Dendritic cell treated with granulocyte-macrophage colony-stimulating factor and Interleukin-4, amounts not matched to agents 40 ng/mL and 50 ng/mL, for 4 days (primary cell): ENCODE results near the gene EID2B.

Experiments
- H3K27ac Mint-ChIP-seq: one replicate; pipeline ENCODE4 v1.8.0; 2022; ENCODE audit warnings: mild to moderate bottlenecking, mixed read lengths
- H3K27me3 Mint-ChIP-seq: one replicate; pipeline ENCODE4 v1.8.0; 2022; ENCODE audit warnings: mild to moderate bottlenecking, mixed read lengths
- H3K36me3 Mint-ChIP-seq: one replicate; pipeline ENCODE4 v1.8.0; 2022; ENCODE audit warnings: low read depth, mixed read lengths
- H3K4me1 Mint-ChIP-seq: one replicate; pipeline ENCODE4 v1.8.0; 2022; ENCODE audit warnings: low read depth, mixed read lengths
- H3K4me3 Mint-ChIP-seq: one replicate; pipeline ENCODE4 v1.8.0; 2022; ENCODE audit warnings: mild to moderate bottlenecking, moderate library complexity, mixed read lengths
- H3K9me3 Mint-ChIP-seq: one replicate; pipeline ENCODE4 v1.8.0; 2022; ENCODE audit warnings: mixed read lengths
- intact Hi-C: fragments of 100-400 bp; cut with micrococcal nuclease; formaldehyde crosslinking; loops from one replicate; pipeline ENCODE4 v1.15.0; 2022

Gene EID2B

DNA sequence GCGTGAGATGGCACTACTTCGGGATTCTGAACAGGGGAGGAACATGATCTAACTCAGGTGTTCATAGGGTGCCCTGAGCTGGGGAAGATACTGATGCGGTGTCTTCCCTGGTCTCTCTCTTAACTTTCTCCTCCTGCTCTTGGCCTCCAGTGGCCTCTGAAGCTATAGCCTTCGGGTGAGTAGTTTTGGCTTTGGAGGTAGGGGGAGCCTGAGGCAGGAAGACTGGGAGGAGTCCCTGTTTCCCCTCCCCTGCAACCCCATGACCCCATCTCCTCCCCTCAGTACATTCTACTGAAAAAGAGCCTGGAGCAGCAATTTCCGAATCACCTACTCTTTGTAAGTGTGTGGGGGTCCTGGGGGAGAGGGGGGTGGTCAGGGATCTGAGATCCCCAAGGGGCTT lies 14.2 kb downstream of the EID2B start:
- no peaks in the 10 kb centered on the region for H3K9me3 Mint-ChIP-seq
- H3K4me1 Mint-ChIP-seq: peaks cover 22% of the 10 kb centered on the region
- H3K27ac Mint-ChIP-seq: no peak overlapping the region
- intact Hi-C loops: no loop called here
- peaks cover 65% of the 10 kb centered on the region for H3K27me3 Mint-ChIP-seq
- H3K4me3 Mint-ChIP-seq: no peak overlapping the region
- H3K36me3 Mint-ChIP-seq: no peaks in the 10 kb centered on the region

DNA sequence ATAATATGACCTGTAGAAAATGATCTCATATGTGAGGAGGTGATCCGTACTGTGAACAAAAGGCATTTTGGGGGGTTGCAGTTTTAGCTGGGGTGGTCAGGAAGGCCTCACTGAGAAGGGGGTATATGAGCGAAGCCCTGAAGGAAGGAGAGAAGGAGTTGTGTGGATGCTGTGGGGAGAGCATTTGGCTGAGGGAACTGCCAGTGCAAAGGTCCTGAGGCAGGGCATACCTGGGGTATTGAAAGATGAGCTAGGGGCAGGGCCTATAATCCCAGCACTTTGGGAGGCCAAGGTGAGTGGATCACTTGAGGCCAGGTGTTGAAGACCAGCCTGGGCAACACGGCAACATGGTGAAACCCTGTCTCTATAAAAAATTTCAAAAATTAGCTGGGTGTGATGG lies 15.2 kb downstream of the EID2B start:
- H3K4me3 Mint-ChIP-seq: no peak overlapping the region
- intact Hi-C loops: no loop called here
- H3K4me1 Mint-ChIP-seq: peaks cover 22% of the 10 kb centered on the region
- no peak overlapping the region for H3K27ac Mint-ChIP-seq
- peaks cover 75% of the 10 kb centered on the region for H3K27me3 Mint-ChIP-seq
- H3K9me3 Mint-ChIP-seq: no peaks in the 10 kb centered on the region
- H3K36me3 Mint-ChIP-seq: no peaks in the 10 kb centered on the region

DNA sequence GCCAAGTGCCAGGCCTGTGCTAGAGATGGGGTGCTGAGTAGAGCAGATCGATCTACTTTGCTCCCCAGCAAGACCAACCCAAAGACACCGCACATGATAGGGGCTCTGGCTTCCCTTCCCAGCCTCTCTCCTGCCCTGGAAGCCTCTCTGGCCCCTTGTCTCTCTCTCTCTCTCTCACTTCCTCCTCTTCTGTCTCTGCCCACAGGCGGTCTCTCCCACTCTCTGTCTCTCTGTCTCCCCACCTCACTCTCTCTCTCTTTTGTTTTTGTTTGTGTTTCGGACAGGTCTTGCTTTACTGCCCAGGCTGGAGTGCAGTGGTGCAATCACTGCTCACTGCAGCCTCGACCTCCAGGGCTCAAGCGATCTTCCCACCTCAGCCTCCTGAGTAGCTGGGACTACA lies 16.4 kb downstream of the EID2B start:
- peaks cover 83% of the 10 kb centered on the region for H3K27me3 Mint-ChIP-seq
- H3K27ac Mint-ChIP-seq: no peak overlapping the region
- H3K4me1 Mint-ChIP-seq: peaks cover 22% of the 10 kb centered on the region
- H3K4me3 Mint-ChIP-seq: no peak overlapping the region
- intact Hi-C loops: no loop called here
- H3K36me3 Mint-ChIP-seq: no peaks in the 10 kb centered on the region
- no peaks in the 10 kb centered on the region for H3K9me3 Mint-ChIP-seq

DNA sequence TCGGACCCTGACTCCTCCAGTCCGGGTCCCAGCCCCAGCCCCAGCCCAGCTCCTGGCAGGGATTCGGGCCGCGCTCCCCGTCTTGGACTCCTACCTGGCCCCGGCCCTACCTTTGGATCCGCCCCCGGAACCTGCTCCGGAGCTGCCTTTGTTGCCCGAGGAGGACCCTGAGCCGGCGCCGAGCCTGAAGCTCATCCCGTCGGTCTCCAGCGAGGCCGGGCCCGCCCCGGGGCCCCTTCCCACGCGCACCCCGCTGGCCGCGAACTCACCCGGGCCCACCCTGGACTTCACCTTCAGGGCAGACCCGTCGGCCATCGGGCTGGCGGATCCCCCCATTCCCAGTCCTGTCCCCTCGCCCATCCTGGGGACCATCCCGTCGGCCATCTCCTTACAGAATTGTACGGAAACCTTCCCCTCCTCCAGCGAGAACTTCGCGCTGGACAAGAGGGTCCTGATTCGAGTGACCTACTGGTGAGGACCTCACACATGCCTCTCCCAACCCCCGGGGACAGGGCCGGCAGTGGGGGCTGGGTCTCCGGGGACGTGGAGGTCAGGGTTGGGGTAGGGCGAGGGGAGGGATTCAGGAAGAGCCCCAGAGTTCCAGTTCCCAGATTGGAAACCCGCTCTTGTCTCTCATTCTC lies 17.0 kb downstream of the EID2B start:
- intact Hi-C loops: no loop called here
- Mint-ChIP-seq H3K27ac (no peak overlapping the region), H3K9me3 (no peaks in the 10 kb centered on the region), H3K4me1 (peaks cover 22% of the 10 kb centered on the region), H3K27me3 (peaks cover 88% of the 10 kb centered on the region), H3K4me3 (peak overlapping the region; percentile 24), H3K36me3 (no peaks in the 10 kb centered on the region)

DNA sequence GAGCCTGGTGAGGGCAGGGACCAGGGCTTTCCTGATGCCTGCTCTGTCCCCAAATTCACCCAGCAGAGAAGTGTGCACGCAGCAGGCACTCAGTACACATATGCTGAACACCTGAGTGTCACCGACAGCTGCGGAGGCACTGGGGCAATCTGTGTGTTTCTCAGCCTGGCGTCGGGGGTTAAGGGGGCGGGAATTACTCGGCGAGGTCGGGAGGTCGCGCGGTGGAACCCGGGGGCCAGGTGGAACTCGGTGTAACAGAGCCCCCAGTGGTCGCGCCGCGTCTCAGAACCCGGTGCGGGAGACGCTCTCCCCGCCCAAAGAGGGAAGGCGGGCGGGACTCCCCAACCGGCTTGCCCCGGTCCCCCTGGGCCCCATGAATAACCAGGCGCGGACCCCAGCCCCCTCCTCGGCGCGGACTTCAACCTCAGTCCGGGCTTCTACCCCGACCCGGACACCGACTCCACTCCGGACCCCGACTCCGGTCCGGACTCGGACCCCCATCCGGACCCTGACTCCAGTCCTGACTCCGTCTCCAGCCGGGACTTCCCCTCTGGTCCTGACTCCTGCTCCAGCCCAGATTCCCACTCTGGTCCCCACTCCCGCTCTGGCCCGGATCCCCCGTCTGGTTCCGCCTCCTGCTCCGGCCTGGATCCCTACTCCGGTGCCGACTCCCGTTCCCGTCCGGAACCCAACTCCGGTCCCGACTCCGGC lies 17.7 kb downstream of the EID2B start, which contains the start of gene SELENOV:
SELENOV (plus strand) TSS at position 300 of the 711 bp plus-strand sequence; CDS start at position 374, 74 bp downstream.
- peak within 1 kb of the TSS; percentile 24 for H3K4me3 Mint-ChIP-seq
- H3K27ac Mint-ChIP-seq: peak within 1 kb of the TSS; percentile 13
- H3K27me3 Mint-ChIP-seq: peaks cover 90% of the 10 kb centered on the region
- intact Hi-C loops: no loop called here
- H3K9me3 Mint-ChIP-seq: no peaks in the 10 kb centered on the region
- H3K36me3 Mint-ChIP-seq: no peaks in the 10 kb centered on the region
- peaks cover 22% of the 10 kb centered on the region for H3K4me1 Mint-ChIP-seq

DNA sequence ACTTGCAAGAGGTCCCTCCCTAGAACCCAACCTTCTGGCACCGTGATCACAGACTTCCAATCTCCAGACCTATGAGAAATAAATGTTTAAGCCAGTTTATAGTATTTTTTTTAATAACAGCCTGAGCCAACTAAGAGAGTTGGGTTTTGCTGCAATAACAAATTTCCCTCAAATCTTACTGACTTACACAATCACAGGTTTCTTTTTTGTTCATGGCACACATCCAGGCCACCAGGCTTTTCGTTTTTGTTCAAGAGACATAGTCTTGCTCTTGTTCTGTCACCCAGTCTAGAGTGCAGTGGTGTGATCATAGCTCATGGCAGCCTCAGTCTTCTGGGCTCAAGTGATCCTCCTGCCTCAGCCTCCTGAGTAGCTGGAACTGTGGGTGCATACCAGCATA lies 19.7 kb downstream of the EID2B start:
- H3K4me1 Mint-ChIP-seq: peaks cover 22% of the 10 kb centered on the region
- H3K4me3 Mint-ChIP-seq: no peak overlapping the region
- H3K9me3 Mint-ChIP-seq: no peaks in the 10 kb centered on the region
- no peaks in the 10 kb centered on the region for H3K36me3 Mint-ChIP-seq
- intact Hi-C loops: no loop called here
- H3K27ac Mint-ChIP-seq: no peak overlapping the region
- H3K27me3 Mint-ChIP-seq: peaks cover 93% of the 10 kb centered on the region

DNA sequence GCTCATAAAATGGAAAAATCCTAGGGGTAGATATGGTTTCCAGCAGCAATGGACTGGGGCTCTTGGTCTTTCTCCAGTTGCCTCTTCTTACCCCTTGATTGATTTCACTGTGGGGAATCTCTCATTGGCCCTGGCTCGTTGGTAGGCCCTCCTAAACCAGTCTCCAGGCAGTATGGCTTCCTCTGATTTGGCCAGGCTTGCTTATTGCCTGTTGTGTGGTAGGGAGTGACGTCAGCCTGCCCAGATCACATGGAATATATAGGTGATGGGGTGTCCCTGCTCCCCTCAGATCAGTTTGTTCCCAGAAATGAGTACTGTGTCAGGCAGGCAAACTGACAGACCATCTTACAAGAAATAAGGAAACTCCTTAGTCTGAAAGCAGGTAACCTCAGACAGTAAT lies 23.4 kb downstream of the EID2B start:
- H3K4me1 Mint-ChIP-seq: peaks cover 14% of the 10 kb centered on the region
- no peak overlapping the region for H3K27ac Mint-ChIP-seq
- H3K27me3 Mint-ChIP-seq: peaks cover 93% of the 10 kb centered on the region
- no peaks in the 10 kb centered on the region for H3K9me3 Mint-ChIP-seq
- intact Hi-C loops: no loop called here
- no peak overlapping the region for H3K4me3 Mint-ChIP-seq
- H3K36me3 Mint-ChIP-seq: no peaks in the 10 kb centered on the region

DNA sequence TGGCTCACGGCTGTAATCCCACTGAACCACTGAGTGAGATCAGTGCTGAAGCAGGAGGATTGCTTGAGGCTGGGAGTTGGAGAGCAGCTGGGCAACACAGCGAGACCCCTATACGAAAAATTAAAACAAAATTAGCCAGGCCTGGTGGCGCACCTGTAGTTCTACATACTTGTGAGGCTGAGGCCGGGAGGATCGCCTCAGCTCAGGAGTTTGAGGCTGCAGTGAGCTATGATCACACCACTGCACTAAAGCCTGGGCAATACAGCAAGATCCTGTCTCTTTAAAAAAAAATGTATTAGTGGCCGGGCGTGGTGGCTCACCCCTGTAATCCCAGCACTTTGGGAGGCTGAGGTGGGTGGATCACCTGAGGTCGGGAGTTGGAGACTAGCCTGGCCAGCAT lies 24.0 kb downstream of the EID2B start:
- Mint-ChIP-seq H3K36me3 (no peaks in the 10 kb centered on the region), H3K27me3 (peaks cover 93% of the 10 kb centered on the region), H3K4me1 (peaks cover 14% of the 10 kb centered on the region), H3K9me3 (no peaks in the 10 kb centered on the region), H3K4me3 (no peak overlapping the region), H3K27ac (no peak overlapping the region)
- intact Hi-C loops: no loop called here

DNA sequence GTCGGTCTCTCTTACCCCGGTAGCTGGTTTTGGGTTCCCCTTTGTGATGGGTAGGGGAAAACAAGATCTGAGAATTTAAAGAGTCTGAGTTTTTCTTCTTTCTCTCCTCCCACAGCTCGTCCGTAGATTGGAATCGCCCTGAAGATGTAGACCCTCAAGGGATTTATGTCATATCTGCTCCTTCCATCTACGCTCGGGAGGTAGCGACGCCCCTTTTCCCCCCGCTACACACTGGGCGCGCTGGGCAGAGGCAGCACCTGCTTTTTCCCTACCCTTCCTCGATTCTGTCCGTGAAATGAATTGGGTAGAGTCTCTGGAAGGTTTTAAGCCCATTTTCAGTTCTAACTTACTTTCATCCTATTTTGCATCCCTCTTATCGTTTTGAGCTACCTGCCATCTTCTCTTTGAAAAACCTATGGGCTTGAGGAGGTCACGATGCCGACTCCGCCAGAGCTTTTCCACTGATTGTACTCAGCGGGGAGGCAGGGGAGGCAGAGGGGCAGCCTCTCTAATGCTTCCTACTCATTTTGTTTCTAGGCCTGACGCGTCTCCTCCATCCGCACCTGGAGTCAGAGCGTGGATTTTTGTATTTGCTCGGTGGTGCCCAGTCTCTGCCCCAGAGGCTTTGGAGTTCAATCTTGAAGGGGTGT lies 24.8 kb downstream of the EID2B start:
- no peak overlapping the region for H3K27ac Mint-ChIP-seq
- H3K9me3 Mint-ChIP-seq: no peaks in the 10 kb centered on the region
- intact Hi-C loops: no loop called here
- no peaks in the 10 kb centered on the region for H3K36me3 Mint-ChIP-seq
- H3K27me3 Mint-ChIP-seq: peaks cover 93% of the 10 kb centered on the region
- peaks cover 21% of the 10 kb centered on the region for H3K4me1 Mint-ChIP-seq
- H3K4me3 Mint-ChIP-seq: peak overlapping the region; percentile 72

DNA sequence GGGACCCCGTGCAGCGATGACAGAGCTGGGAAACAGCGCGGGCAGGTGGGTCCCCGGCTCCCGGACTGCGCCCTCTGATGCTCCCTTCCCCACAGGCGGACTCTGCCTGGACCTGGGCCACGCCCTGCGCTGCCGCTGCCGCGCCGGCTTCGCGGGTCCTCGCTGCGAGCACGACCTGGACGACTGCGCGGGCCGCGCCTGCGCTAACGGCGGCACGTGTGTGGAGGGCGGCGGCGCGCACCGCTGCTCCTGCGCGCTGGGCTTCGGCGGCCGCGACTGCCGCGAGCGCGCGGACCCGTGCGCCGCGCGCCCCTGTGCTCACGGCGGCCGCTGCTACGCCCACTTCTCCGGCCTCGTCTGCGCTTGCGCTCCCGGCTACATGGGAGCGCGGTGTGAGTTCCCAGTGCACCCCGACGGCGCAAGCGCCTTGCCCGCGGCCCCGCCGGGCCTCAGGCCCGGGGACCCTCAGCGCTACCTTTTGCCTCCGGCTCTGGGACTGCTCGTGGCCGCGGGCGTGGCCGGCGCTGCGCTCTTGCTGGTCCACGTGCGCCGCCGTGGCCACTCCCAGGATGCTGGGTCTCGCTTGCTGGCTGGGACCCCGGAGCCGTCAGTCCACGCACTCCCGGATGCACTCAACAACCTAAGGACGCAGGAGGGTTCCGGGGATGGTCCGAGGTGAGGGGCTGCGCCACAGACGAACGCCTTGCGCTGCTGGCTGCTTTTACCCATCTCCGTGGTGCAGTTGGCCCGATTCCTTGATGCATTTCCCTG lies 25.5 kb downstream of the EID2B start:
- peaks cover 21% of the 10 kb centered on the region for H3K4me1 Mint-ChIP-seq
- no peaks in the 10 kb centered on the region for H3K9me3 Mint-ChIP-seq
- peaks cover 86% of the 10 kb centered on the region for H3K27me3 Mint-ChIP-seq
- H3K36me3 Mint-ChIP-seq: no peaks in the 10 kb centered on the region
- H3K27ac Mint-ChIP-seq: no peak overlapping the region
- H3K4me3 Mint-ChIP-seq: peak overlapping the region; percentile 72
- intact Hi-C loops: no loop called here

DNA sequence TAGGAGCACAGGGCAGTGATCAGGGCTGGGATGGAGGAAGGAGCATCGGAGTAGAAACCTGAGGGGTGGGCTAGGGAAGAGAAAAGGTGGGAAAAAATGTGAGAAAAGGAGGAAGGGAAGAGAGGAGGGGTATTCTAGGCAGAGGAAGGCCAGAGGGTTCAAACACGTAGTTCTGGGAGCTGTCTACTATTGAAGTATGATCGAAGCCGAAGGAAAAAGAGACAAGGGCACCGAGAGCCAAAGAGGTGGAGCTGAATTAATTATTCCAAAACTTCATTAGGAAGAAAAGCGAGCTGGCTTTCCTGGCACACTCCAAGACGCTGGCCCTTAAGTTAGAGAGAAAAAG lies 26.1 kb downstream of the EID2B start:
- Mint-ChIP-seq H3K36me3 (no peaks in the 10 kb centered on the region), H3K4me1 (peaks cover 21% of the 10 kb centered on the region), H3K27ac (no peak overlapping the region), H3K4me3 (peak overlapping the region; percentile 48), H3K27me3 (peaks cover 85% of the 10 kb centered on the region), H3K9me3 (no peaks in the 10 kb centered on the region)
- intact Hi-C loops: no loop called here

DNA sequence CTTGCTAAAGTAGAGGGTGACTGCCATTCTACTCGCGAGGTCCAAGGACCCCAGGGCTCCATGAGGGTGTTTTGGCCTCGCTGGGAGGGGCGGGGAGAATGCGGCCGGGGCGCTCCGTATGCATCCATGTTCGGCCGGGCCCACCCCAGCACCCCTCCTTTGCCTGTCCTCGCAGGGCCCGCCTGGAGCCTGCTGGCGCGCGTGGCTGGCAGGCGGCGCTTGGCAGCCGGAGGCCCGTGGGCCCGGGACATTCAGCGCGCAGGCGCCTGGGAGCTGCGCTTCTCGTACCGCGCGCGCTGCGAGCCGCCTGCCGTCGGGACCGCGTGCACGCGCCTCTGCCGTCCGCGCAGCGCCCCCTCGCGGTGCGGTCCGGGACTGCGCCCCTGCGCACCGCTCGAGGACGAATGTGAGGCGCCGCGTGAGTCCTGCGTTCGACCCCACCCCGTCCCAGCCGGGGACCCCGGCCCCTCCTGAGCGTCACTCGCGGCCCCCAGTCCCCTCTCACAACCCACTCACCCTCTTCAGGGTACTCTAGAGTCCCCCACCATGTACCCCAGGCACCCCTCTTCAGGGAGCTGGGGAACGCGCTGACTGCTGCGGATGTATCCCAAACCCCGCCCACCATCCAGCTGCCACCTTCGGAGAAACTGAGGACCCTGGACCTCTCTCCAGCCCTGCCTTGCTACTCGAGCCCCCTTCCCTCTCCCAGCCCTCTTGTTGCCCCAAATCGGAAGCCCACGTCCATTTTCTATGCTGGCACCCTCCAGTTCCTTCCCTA lies 29.8 kb downstream of the EID2B start:
- Mint-ChIP-seq H3K4me1 (peaks cover 38% of the 10 kb centered on the region), H3K27ac (no peak overlapping the region), H3K36me3 (no peaks in the 10 kb centered on the region), H3K27me3 (peaks cover 89% of the 10 kb centered on the region), H3K9me3 (no peaks in the 10 kb centered on the region), H3K4me3 (no peak overlapping the region)
- intact Hi-C loops: no loop called here

DNA sequence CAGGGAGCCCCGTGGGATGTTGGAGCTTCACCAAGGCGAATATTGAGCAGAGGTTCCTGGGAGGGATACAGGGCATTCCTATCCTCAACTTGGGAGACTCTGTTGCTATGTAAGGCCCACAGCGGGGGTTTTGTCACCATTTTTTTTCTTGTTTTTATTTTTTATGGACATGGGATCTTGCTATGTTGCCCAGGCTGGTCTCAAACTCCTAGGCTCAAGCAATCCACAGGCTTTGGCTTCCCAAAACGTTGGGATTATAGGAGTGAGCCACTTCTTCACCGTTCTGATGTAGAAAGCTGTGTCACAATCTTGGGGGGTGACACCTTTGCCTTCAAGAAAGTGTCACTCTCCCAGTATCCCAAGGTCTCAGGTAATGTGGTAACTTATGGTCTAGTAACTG lies 31.3 kb downstream of the EID2B start:
- no peak overlapping the region for H3K27ac Mint-ChIP-seq
- no peaks in the 10 kb centered on the region for H3K9me3 Mint-ChIP-seq
- intact Hi-C loops: no loop called here
- H3K27me3 Mint-ChIP-seq: peaks cover 88% of the 10 kb centered on the region
- H3K4me3 Mint-ChIP-seq: no peak overlapping the region
- peaks cover 28% of the 10 kb centered on the region for H3K4me1 Mint-ChIP-seq
- H3K36me3 Mint-ChIP-seq: no peaks in the 10 kb centered on the region
